HG03159 (cell line): ENCODE data around the gene ICOS.
"Not testable (repeated sequence)": the region's sequence is repeated elsewhere in the genome, so short reads cannot be mapped to it uniquely, and the experiment has no call there.

Experiments used
- ATAC-seq: cut with Tn5 transposase; IDR thresholded peaks from one replicate; pipeline ENCODE4 v1.9.1; 2021; ENCODE audit warnings: mild to moderate bottlenecking, moderate library complexity; ENCODE audit not compliant: unreplicated experiment

ICOS gene

DNA sequence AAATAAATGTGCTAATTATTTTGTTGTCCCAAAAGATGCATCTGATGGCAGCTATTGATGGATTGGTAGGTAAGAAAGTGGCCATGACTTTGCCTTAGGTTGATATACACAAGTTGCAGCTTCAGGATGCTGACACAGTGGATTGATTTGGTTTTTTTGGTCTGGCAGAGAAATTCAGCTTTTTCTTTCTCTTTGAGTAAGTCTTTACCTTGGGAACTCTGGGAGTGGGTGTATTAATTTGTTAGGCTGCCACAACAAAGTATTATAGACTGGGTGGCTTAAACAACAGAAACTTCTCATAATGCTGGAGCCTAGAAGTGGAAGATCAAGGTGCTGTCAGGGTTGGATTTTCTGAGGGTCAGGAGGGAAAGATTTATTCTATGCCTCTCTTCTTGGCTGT lies 19.8 kb upstream of the ICOS start:
- no peak for ATAC-seq

DNA sequence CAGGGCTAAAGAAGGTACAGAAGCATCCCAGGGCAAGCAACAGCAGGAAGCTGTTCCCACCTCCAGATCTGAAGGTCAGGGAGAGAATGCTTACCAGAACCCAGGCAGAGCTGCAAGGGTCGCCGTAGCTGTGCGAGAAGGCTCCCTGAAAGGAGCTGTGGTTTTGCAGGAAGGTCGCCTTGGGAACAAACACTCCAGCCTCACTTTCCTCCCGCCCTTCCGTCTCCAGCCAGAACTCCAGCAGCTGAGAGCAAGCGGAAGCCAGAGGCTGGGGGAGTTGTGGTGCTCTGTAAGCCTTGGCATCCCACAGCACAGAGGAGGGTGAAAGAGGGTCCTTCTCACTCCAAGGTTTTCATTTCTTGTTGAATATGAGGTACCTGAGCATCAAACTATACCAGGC lies 18.3 kb upstream of the ICOS start:
- no peak for ATAC-seq

DNA sequence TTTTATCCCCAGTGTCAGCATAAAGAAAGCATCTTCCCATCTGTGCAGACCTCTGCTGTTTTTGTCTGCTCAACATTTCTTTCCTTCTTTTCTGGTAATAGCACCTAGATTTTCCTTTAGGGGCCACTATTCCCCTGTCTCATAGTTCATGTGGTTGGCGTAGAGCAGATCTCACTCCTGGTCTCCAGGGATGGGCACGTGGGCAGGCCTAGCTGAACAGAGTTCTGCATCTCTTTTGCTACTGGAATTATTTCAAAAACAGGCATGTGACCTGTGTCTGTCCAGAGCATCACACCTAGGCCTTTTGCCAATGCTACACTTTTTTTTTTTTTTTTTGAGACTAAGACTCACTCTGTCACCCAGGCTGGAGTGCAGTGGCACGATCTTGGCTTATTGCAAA lies 17.7 kb upstream of the ICOS start:
- no peak for ATAC-seq

DNA sequence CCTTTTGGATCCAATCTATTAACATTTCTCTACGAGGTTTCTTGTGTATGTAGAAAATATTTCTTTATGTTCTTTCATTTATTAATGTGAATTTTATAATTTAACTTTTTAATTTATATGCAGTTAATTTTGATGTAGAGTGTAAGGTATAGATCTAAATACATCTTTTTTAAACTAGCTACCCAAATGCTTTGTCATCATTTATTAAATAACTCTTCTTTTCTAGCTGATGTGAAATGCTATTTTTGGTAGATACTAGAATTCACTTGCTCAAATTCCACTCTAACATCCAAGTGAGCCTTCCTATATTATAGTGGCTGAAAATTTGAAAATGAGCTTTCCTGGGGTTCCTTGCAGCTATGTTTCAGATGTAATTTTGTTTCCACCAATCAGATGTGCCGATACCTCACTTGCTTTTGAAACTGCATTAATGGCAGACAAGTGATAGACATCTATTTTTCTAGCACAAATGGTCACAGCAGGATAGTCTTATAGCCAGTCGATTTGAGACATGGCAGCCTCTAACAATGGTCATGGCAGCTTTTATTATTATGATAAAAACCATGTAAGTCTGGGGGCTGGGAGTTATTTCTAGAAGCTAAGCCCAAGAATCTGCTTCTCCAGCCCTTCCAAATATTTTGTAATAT lies 10.9 kb upstream of the ICOS start:
- ATAC-seq, result no peak

GRCh38 chr2:203928849-203929248 lies 7.7 kb upstream of the ICOS start:
- no peak for ATAC-seq

- not testable (repeated sequence) for ATAC-seq
These were observed 5.3 kb upstream of the ICOS start for GRCh38 chr2:203931262-203931661.

DNA sequence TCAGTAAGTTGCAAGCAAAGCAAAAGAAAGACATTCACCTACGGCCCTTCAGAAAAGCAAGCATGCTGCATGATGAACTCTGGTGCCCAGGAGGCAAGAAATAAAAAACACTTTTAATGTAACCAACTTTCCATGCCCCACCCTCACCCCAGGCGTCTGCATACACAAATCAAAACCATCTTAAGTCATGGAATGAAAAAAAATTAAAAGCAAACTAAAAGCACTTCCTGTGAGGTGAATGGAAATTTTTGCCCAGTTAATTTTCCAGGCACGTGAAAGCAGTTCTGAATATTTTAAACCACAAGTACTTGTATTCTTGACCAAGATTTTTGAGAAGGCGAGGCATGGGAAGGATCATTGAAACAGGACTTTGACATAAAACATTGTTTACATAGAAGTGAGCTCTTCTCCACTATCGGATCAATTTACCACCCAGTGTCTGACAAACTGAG lies 2.5 kb upstream of the ICOS start:
- no peak for ATAC-seq

GRCh38 chr2:203934711-203935438 lies 1.7 kb upstream of the ICOS start:
- ATAC-seq, result no peak

- no peak for ATAC-seq
These were observed 995 bp upstream of the ICOS start for GRCh38 chr2:203935568-203935967.

DNA sequence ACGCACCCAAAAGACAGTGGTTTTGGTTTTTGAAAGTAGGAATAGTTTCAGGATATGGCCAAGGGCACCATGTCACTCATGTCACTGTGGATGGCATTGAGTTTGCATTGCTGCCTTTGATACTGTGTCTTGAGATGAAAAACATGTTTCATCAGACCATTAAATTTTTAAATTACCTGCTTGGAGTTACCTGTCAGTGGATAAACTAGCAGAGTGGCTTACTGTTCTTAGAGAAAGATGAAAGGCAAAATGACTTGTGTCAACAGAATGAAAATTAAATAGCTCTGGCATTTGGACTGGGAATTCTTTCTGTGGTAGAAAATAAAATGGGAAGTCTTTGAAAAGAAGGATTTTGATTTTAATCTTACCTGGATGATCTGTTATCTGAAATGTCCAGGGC lies 386 bp downstream of the ICOS start:
- ATAC-seq, result no peak

DNA sequence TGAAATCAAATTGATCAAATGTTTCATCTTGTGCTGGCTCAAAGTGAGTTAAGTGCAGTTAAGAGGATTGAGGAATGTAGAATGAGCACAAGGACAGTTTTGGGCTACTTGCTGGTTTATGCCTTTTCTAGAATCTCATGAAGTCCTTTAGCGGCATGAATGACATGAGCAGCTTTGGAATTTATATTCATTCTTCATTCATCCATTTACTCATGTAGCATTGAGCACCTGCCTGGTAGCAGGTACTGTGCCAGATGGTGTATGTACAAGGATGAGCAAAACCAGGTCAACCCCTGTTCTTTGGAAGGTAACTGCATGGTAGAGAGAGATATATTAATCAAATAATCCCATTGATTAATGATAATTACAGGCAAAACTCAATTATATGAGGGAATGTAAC lies 1.2 kb downstream of the ICOS start:
- no peak for ATAC-seq

GRCh38 chr2:203940039-203940438 lies 3.5 kb downstream of the ICOS start:
- no peak for ATAC-seq

- ATAC-seq, result not testable (repeated sequence)
These were observed 7.2 kb downstream of the ICOS start for GRCh38 chr2:203943493-203944382.

DNA sequence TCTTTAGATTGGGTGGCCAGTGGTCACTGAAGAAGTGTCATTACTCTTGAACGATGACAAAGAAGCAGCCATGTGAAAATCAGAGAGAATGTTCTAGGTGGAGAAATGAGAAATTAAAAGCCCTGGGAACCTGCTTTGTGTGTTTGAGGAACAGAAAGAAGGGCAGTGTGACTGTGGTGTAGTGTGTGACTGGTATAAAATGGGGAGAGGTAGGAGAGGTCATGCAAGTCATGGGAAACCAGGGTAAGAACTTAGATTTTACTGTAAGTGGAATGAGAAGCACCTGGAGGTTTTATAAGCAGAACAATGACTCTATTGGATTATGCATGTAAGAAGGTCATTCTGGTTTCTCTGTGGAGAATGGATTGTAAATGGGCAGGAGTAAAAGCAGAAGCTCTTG lies 12.2 kb downstream of the ICOS start:
- ATAC-seq, result peak; percentile 46

DNA sequence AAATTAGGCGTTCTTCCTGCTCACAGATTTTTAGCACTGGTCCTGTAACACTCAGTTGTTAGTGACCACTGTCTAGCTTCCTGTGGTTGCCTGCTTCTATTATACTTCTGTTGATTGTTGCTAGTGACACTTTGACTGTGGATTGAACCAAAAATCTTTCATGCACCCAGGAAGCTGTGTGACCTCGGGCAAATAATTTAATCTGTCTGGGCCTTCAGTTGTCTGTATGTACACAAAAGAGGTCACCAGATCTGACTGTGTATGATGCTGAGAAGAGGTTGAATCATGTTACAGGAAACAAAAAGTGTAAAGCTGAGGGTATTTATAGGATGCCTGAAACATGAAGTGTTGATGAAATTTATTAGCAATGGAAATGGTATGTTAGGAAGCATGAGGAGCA lies 12.7 kb downstream of the ICOS start:
- peak; percentile 25 for ATAC-seq

DNA sequence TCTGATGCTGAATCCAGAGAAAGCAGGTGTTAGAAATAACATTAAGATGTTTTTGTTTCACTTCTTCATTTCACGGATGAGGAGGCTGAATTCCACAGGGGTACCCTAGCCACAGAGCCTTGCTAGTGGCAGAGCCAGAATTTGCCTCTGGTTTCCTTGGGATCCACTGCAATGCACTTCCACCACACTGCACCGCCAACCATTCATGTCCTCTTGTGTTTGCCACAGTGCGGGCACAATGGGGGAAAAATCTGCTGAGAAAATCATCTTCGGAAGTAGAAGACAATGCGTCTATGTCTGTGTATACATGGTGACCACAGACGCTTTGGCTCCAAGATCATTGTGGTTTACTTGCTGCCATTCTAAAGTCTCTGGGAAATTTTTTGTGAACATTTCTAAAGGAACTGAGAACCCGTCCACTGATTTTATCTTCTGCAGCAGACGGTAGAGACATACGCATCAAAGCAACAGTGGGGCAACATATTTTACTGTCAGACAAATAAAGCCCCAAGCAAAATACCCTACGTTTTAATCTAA lies 14.9 kb downstream of the ICOS start:
- peak; percentile 46 for ATAC-seq

- no peak for ATAC-seq
These were observed 22.7 kb downstream of the ICOS start for GRCh38 chr2:203959265-203959664.

DNA sequence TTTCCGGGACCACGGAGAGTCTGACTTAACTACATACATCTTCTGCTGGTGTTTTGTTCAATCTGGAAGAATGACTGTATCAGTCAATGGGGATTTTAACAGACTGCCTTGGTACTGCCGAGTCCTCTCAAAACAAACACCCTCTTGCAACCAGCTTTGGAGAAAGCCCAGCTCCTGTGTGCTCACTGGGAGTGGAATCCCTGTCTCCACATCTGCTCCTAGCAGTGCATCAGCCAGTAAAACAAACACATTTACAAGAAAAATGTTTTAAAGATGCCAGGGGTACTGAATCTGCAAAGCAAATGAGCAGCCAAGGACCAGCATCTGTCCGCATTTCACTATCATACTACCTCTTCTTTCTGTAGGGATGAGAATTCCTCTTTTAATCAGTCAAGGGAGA lies 23.1 kb downstream of the ICOS start:
- ATAC-seq, result no peak

- no peak for ATAC-seq
These were observed 24.2 kb downstream of the ICOS start for GRCh38 chr2:203960811-203961210.

- not testable (repeated sequence) for ATAC-seq
These were observed 28.6 kb downstream of the ICOS start for GRCh38 chr2:203965190-203965589.

GRCh38 chr2:203971251-203971650 lies 34.7 kb downstream of the ICOS start:
- no peak for ATAC-seq
